ENCODE results near the gene PTPRZ1.

PTPRZ1 gene

DNA sequence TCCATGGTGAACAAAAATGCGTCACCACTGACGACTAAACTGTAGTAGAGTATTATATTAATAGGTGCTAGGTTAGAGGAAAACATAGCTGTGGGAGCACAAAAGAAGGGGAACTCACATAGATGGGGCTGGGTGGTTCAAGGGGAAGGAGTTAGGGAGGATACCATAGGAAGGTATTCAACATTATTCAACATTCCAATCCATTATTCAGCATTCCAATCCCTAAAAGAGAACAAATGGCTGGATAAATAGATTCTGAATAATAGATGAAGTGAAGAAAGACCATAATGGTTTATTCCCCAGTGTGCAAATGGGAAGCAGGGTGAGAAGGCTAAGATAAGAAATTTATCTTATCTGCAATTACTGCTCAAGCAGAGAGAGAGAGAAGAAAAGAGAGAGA, 209.7 kb downstream of the PTPRZ1 start:
- no peak for DNase-seq (ENCODE audit: low read depth in 2 of 2)
- no peak overlapping the region for H3K4me3 ChIP-seq (replicated peaks in 1 of 2; ENCODE audit: low read depth in 2 of 2, low read length in 2 of 2)
- TF ChIP-seq, protein P1, sequence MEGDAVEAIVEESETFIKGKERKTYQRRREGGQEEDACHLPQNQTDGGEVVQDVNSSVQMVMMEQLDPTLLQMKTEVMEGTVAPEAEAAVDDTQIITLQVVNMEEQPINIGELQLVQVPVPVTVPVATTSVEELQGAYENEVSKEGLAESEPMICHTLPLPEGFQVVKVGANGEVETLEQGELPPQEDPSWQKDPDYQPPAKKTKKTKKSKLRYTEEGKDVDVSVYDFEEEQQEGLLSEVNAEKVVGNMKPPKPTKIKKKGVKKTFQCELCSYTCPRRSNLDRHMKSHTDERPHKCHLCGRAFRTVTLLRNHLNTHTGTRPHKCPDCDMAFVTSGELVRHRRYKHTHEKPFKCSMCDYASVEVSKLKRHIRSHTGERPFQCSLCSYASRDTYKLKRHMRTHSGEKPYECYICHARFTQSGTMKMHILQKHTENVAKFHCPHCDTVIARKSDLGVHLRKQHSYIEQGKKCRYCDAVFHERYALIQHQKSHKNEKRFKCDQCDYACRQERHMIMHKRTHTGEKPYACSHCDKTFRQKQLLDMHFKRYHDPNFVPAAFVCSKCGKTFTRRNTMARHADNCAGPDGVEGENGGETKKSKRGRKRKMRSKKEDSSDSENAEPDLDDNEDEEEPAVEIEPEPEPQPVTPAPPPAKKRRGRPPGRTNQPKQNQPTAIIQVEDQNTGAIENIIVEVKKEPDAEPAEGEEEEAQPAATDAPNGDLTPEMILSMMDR (IDR thresholded peaks at IDR 0.05; ENCODE audit: low read depth, low read length): no peak

DNA sequence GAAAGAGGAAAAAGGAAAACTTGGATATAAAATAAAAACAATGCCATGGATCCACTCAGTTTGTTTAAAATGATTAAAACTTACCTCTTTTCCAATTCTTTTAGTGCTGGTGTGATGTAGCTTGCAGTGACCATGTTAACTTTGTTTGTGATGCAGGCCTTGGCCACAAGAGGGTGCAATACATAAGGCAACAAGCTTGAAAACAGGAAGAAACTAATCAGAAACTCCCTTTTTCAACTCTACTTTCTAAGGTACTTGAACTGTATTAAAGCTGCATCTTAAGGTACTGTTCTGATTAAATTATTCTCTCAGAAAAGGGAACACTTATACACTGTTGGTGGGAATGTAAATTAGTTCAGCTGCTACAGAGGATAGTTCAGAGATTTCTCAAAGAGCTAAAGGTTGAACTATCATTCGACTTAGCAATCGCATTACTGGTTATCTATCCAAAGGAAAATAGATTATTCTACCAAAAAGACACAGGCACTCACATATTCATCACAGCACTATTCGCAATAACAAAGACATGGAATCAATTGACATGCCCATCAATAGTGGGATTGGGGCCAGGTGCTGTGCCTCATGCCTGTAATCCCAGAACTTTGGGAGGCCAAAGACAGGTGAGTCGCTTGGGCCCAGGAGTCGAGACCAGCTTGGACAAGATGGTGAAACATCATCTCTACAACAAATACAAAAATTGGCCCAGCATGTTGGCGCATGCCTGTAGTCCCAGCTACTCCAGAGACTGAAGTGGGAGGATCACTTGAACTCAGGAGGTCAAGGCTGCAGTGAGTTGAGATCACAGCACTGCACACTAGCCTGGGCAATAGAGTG, 220.2 kb downstream of the PTPRZ1 start:
- TF ChIP-seq, protein P1 (IDR thresholded peaks at IDR 0.05; ENCODE audit: low read depth, low read length): peak; percentile 92
- peak; percentile 89 to 90 for DNase-seq (ENCODE audit: low read depth in 2 of 2)
- H3K4me3 ChIP-seq (replicated peaks in 1 of 2; ENCODE audit: low read depth in 2 of 2, low read length in 2 of 2): no peak overlapping the region

DNA sequence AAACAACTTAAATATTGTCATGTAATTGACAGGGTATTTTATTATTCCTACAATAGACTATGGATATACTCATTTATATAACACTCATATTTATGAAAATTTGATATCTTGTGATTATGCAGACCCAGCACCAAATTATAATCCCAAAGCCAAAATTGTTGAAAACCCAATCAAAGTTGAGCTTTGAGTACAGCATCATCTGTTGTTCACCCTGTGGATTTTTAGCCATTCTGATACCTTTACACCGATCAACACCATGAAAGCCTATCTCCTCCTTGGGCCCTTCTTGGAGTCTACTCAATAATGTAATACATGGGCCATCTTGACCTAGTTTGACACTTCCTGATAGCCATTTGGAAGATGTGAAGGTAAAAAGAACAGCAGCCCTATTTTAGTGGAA, 221.6 kb downstream of the PTPRZ1 start:
- DNase-seq (ENCODE audit: low read depth in 2 of 2): no peak
- TF ChIP-seq, protein P1 (IDR thresholded peaks at IDR 0.05; ENCODE audit: low read depth, low read length): no peak
- no peak overlapping the region for H3K4me3 ChIP-seq (replicated peaks in 1 of 2; ENCODE audit: low read depth in 2 of 2, low read length in 2 of 2)

DNA sequence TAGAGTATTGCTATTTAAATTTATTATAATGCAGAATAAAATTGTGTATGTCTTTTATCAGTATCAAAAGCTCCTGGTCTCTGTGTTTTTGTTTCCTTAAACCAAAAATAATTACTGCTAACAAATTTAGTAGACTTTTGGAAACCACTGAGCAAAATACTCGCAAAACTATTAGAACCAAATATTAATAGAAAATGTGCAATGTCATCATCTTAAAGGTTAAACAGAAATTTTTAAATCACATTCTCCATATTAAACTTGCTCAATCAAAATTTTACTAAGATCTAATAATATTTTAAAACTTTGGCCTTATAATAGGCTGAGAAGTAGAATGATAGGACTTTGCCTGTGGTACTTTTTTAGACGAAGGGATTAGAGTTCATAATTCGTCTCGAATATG, 222.7 kb downstream of the PTPRZ1 start:
- no peak overlapping the region for H3K4me3 ChIP-seq (replicated peaks in 1 of 2; ENCODE audit: low read depth in 2 of 2, low read length in 2 of 2)
- TF ChIP-seq, protein P1 (IDR thresholded peaks at IDR 0.05; ENCODE audit: low read depth, low read length): no peak
- DNase-seq (ENCODE audit: low read depth in 2 of 2): no peak

DNA sequence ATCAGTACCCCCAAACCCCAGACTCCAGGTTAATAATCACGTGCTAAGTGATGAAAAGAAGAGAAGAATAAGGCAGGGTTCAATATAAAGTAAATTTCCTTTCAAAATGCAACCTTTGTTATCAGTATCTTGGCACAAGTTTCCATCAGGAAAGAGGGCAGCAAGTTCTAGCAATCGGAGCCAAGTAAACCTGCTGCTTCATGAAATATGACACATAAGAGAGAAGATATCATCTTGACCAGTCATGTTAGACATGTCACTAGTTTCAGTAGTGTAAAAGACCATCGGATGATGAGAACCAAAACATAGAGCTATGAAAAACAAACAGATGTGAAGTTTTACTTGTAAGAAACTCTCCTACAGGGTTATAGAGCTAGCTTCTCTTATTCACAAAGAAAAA, 227.1 kb downstream of the PTPRZ1 start:
- peak in 1 of 2 donors; percentile 5 for DNase-seq (ENCODE audit: low read depth in 2 of 2)
- H3K4me3 ChIP-seq (replicated peaks in 1 of 2; ENCODE audit: low read depth in 2 of 2, low read length in 2 of 2): no peak overlapping the region
- TF ChIP-seq, protein P1 (IDR thresholded peaks at IDR 0.05; ENCODE audit: low read depth, low read length): no peak

DNA sequence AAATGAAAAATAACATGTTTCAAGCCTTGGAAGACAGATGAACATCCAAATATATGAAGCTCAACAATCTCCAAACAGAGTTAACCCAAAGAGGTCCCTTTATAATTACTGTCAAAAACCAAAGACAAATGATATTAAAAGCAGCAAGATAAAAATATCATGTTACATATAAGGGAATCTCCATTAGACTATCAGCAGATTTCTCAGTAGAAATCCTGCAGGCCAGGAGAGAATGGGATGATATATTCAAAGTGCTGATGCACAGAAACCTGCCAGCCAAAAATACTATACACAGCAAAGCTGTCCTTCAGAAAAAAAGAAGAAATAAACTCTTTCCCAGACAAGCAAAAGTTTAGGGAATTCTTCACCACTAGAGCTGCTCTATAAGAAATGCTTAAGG, 230.1 kb downstream of the PTPRZ1 start:
- TF ChIP-seq, protein P1 (IDR thresholded peaks at IDR 0.05; ENCODE audit: low read depth, low read length): no peak
- no peak overlapping the region for H3K4me3 ChIP-seq (replicated peaks in 1 of 2; ENCODE audit: low read depth in 2 of 2, low read length in 2 of 2)
- no peak for DNase-seq (ENCODE audit: low read depth in 2 of 2)
